GM12872 (cell line): ENCODE measurements around the gene FAM78A.

Experiments
- CTCF ChIP-seq: IDR thresholded peaks from 3 replicates; pipeline ENCODE4 v1.5.1; 2011; ENCODE audit warnings: low read depth, mild to moderate bottlenecking, low read length, moderate library complexity; ENCODE audit not compliant: insufficient read depth

FAM78A gene

GRCh38 chr9:131226226-131226625 lies 50.1 kb downstream of the FAM78A start:
- TF ChIP-seq CTCF, result no peak

GRCh38 chr9:131222460-131222859 lies 53.9 kb downstream of the FAM78A start:
- TF ChIP-seq CTCF, result no peak

DNA sequence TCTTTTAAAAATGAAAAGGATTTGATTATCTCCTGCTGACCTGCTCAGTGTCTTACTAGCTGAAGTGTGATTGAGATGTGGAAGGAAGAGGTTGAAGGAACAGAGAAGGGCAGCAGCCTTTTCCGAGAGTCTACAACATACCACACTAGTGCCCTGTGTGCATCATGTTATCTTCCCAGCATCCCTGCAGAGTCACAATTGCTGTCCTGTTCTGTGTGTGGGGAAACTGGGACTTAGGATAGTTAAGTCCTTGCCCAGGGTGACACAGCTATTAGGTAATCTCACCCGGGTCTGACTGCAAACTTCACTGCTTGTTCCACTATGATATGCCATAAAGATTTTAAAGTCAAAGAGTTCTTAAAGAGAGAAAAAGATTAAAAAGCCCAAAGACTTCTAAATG lies 55.8 kb downstream of the FAM78A start:
- no peak for TF ChIP-seq CTCF

DNA sequence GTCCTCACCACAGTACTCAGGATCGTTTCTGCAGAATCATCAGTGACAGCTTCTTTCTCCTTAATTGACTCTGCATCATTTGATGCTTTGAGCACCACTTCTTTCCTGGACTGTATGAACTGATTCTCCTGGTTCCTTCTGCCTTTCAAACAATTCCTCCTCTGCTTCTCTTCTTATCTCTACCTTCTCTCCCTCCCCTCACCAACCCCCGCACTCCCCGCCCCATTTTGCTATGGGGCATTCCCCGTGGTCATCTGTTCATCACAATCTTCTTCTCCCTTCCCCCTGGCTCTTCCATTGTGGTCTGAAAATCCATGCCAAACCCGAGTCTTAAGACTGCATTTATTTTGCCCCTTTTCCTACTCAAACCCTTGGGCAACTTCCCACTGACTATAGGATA lies 57.9 kb downstream of the FAM78A start:
- no peak for TF ChIP-seq CTCF

- TF ChIP-seq CTCF, result no peak
Measured at GRCh38 chr9:131217331-131218031, 58.8 kb downstream of the FAM78A start.

- TF ChIP-seq CTCF, result no peak
Measured at GRCh38 chr9:131216806-131217205, 59.5 kb downstream of the FAM78A start.

- no peak for TF ChIP-seq CTCF
Measured at GRCh38 chr9:131214876-131215275, 61.4 kb downstream of the FAM78A start.

DNA sequence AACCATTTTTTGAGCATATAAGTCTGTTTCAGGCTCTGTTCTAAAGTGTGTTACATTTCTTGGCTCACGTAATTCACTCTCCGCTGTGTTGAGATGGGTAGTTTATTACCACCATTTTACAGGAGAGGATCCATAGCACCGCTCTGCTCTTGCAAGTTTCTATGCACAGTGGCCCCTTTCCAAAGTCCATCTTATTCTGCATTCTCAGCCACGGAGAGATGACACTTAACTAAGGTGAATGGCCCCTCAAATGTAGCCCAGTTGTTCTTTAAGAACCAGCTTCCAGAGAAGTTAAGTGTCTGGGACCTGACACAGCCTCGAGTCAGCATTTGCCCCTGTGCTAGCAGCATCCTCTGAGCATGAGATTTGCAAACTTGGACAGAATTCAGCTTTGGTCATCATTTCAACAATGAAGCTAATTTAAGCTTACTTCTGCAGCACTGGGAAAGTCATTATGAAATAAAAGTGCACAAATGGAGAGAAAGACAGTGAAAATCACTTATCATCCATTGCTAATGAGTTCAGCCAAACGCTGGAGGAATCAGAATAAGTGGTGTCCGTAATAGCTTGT lies 61.9 kb downstream of the FAM78A start:
- TF ChIP-seq CTCF, result no peak
